ENCODE measurements around the gene BCAS1. TPM values are rescaled to one million over a fixed set of nuclear protein-coding genes. Genes with fewer than 3 reads are reported as not detected.
"Not testable (repeated sequence)": the region's sequence is repeated elsewhere in the genome, so short reads cannot be mapped to it uniquely, and the experiment has no call there.

Gene BCAS1
- total RNA-seq, 2 experiments from 2014 or later: 0.06 to 0.10 TPM

- H3K27me3 Mint-ChIP-seq: peaks cover 3% of the 10 kb centered on the region
- peaks cover 6% of the 10 kb centered on the region for H3K4me1 Mint-ChIP-seq
These were observed 81.0 kb downstream of the BCAS1 start for GRCh38 chr20:53989401-53989800.

GRCh38 chr20:53986037-53986650, 84.2 kb downstream of the BCAS1 start:
- no peaks in the 10 kb centered on the region for H3K36me3 Mint-ChIP-seq

More at GRCh38 chr20:53989401-53989800, 81.0 kb downstream of the BCAS1 start:
- Mint-ChIP-seq H3K27ac (no peak overlapping the region), H3K9me3 (no peaks in the 10 kb centered on the region), H3K36me3 (no peaks in the 10 kb centered on the region), H3K4me3 (no peak overlapping the region)
- DNase-seq: no peak

GRCh38 chr20:53985150-53985518, 85.3 kb downstream of the BCAS1 start:
- Mint-ChIP-seq H3K27ac (no peak overlapping the region), H3K36me3 (no peaks in the 10 kb centered on the region), H3K4me1 (peaks cover 18% of the 10 kb centered on the region), H3K27me3 (peaks cover 8% of the 10 kb centered on the region), H3K9me3 (no peaks in the 10 kb centered on the region), H3K4me3 (no peak overlapping the region)
- no peak for DNase-seq

More at GRCh38 chr20:53986037-53986650, 84.2 kb downstream of the BCAS1 start:
- Mint-ChIP-seq H3K4me3 (no peak overlapping the region), H3K27me3 (peaks cover 4% of the 10 kb centered on the region), H3K27ac (no peak overlapping the region), H3K9me3 (no peaks in the 10 kb centered on the region), H3K4me1 (peaks cover 16% of the 10 kb centered on the region)
- no peak for DNase-seq

GRCh38 chr20:53984356-53985149, 85.8 kb downstream of the BCAS1 start:
- peaks cover 18% of the 10 kb centered on the region for H3K4me1 Mint-ChIP-seq
- H3K27me3 Mint-ChIP-seq: peaks cover 8% of the 10 kb centered on the region
- H3K36me3 Mint-ChIP-seq: no peaks in the 10 kb centered on the region
- H3K4me3 Mint-ChIP-seq: no peak overlapping the region
- no peak overlapping the region for H3K27ac Mint-ChIP-seq
- no peak for DNase-seq
- no peaks in the 10 kb centered on the region for H3K9me3 Mint-ChIP-seq

- Mint-ChIP-seq H3K4me1 (peaks cover 18% of the 10 kb centered on the region), H3K36me3 (no peaks in the 10 kb centered on the region), H3K27me3 (peaks cover 8% of the 10 kb centered on the region), H3K4me3 (no peak overlapping the region), H3K9me3 (no peaks in the 10 kb centered on the region), H3K27ac (no peak overlapping the region)
- DNase-seq: no peak
These were observed 87.0 kb downstream of the BCAS1 start for GRCh38 chr20:53983401-53983800.

GRCh38 chr20:53982624-53983023, 87.8 kb downstream of the BCAS1 start:
- Mint-ChIP-seq H3K4me1 (peaks cover 18% of the 10 kb centered on the region), H3K4me3 (no peak overlapping the region), H3K9me3 (no peaks in the 10 kb centered on the region), H3K36me3 (no peaks in the 10 kb centered on the region), H3K27me3 (peaks cover 8% of the 10 kb centered on the region), H3K27ac (no peak overlapping the region)
- no peak for DNase-seq

GRCh38 chr20:53981752-53982437, 88.5 kb downstream of the BCAS1 start:
- peaks cover 8% of the 10 kb centered on the region for H3K27me3 Mint-ChIP-seq
- H3K9me3 Mint-ChIP-seq: no peaks in the 10 kb centered on the region
- H3K27ac Mint-ChIP-seq: no peak overlapping the region
- H3K36me3 Mint-ChIP-seq: no peaks in the 10 kb centered on the region
- peak; percentile 24 for DNase-seq
- peaks cover 18% of the 10 kb centered on the region for H3K4me1 Mint-ChIP-seq
- H3K4me3 Mint-ChIP-seq: no peak overlapping the region

GRCh38 chr20:53981130-53981529, 89.3 kb downstream of the BCAS1 start:
- peaks cover 2% of the 10 kb centered on the region for H3K9me3 Mint-ChIP-seq
- H3K27ac Mint-ChIP-seq: no peak overlapping the region
- H3K4me3 Mint-ChIP-seq: no peak overlapping the region
- peaks cover 18% of the 10 kb centered on the region for H3K4me1 Mint-ChIP-seq
- no peaks in the 10 kb centered on the region for H3K36me3 Mint-ChIP-seq
- H3K27me3 Mint-ChIP-seq: peaks cover 8% of the 10 kb centered on the region
- DNase-seq: no peak

GRCh38 chr20:53980031-53980465, 90.3 kb downstream of the BCAS1 start:
- H3K27me3 Mint-ChIP-seq: peaks cover 8% of the 10 kb centered on the region
- peaks cover 2% of the 10 kb centered on the region for H3K9me3 Mint-ChIP-seq
- peaks cover 18% of the 10 kb centered on the region for H3K4me1 Mint-ChIP-seq
- H3K4me3 Mint-ChIP-seq: no peak overlapping the region
- H3K27ac Mint-ChIP-seq: no peak overlapping the region
- no peak for DNase-seq
- no peaks in the 10 kb centered on the region for H3K36me3 Mint-ChIP-seq

- H3K4me1 Mint-ChIP-seq: peaks cover 11% of the 10 kb centered on the region
- no peak overlapping the region for H3K4me3 Mint-ChIP-seq
- H3K36me3 Mint-ChIP-seq: no peaks in the 10 kb centered on the region
- no peak for DNase-seq
- peaks cover 8% of the 10 kb centered on the region for H3K27me3 Mint-ChIP-seq
- no peak overlapping the region for H3K27ac Mint-ChIP-seq
- H3K9me3 Mint-ChIP-seq: peaks cover 7% of the 10 kb centered on the region
These were observed 91.9 kb downstream of the BCAS1 start for GRCh38 chr20:53978497-53978896.

- Mint-ChIP-seq H3K27me3 (peaks cover 8% of the 10 kb centered on the region), H3K9me3 (peaks cover 8% of the 10 kb centered on the region), H3K36me3 (no peaks in the 10 kb centered on the region), H3K4me1 (peaks cover 11% of the 10 kb centered on the region), H3K4me3 (no peak overlapping the region), H3K27ac (no peak overlapping the region)
- no peak for DNase-seq
These were observed 93.0 kb downstream of the BCAS1 start for GRCh38 chr20:53977391-53977790.

GRCh38 chr20:53975761-53976160, 94.6 kb downstream of the BCAS1 start:
- H3K9me3 Mint-ChIP-seq: peaks cover 8% of the 10 kb centered on the region

GRCh38 chr20:53974785-53975555, 95.4 kb downstream of the BCAS1 start:
- no peak overlapping the region for H3K27ac Mint-ChIP-seq
- H3K9me3 Mint-ChIP-seq: peaks cover 8% of the 10 kb centered on the region
- H3K27me3 Mint-ChIP-seq: no peaks in the 10 kb centered on the region
- no peaks in the 10 kb centered on the region for H3K4me1 Mint-ChIP-seq
- no peaks in the 10 kb centered on the region for H3K36me3 Mint-ChIP-seq
- H3K4me3 Mint-ChIP-seq: no peak overlapping the region
- no peak for DNase-seq

More at GRCh38 chr20:53975761-53976160, 94.6 kb downstream of the BCAS1 start:
- Mint-ChIP-seq H3K4me3 (no peak overlapping the region), H3K36me3 (no peaks in the 10 kb centered on the region), H3K4me1 (no peaks in the 10 kb centered on the region), H3K27ac (no peak overlapping the region), H3K27me3 (no peaks in the 10 kb centered on the region)
- DNase-seq: no peak

GRCh38 chr20:53973882-53974281, 96.5 kb downstream of the BCAS1 start:
- not testable (repeated sequence) for DNase-seq, H3K27ac Mint-ChIP-seq, H3K9me3 Mint-ChIP-seq, H3K36me3 Mint-ChIP-seq, H3K27me3 Mint-ChIP-seq, H3K4me3 Mint-ChIP-seq, H3K4me1 Mint-ChIP-seq

- no peak overlapping the region for H3K27ac Mint-ChIP-seq
- H3K36me3 Mint-ChIP-seq: no peaks in the 10 kb centered on the region
These were observed 98.2 kb downstream of the BCAS1 start for GRCh38 chr20:53972179-53972578.

More at GRCh38 chr20:53972179-53972578, 98.2 kb downstream of the BCAS1 start:
- H3K27me3 Mint-ChIP-seq: no peaks in the 10 kb centered on the region
- H3K4me1 Mint-ChIP-seq: no peaks in the 10 kb centered on the region
- H3K9me3 Mint-ChIP-seq: peaks cover 10% of the 10 kb centered on the region
- no peak overlapping the region for H3K4me3 Mint-ChIP-seq
- no peak for DNase-seq
